Cardiac fibroblast (primary cell): ENCODE data around the gene RPGRIP1.
"Not testable (repeated sequence)": the region's sequence is repeated elsewhere in the genome, so short reads cannot be mapped to it uniquely, and the experiment has no call there.

ENCODE experiments used
- DNase-seq, 2 donors: peaks; one replicate each; pipeline versions ENCODE4 v3.0.0 to v3.0.0-alpha.2; 2010; ENCODE audit warnings: low read depth in 2 of 2
- H3K4me3 ChIP-seq, 2 donors: replicated peaks in 1 of 2; 1 replicate in 1 of 2; 2 replicates in 1 of 2; pipeline ENCODE4 v1.5.1; 2011; ENCODE audit warnings: low read depth in 2 of 2, low read length in 2 of 2, mild to moderate bottlenecking in 2 of 2, moderate library complexity in 1 of 2
- TF ChIP-seq, protein P1 (sequence below): IDR thresholded peaks from one replicate; pipeline ENCODE4 v1.5.1; 2011; ENCODE audit warnings: low read depth, mild to moderate bottlenecking, low read length, inconsistent platforms

Gene RPGRIP1

GRCh38 chr14:21302013-21302835, 22.3 kb downstream of the RPGRIP1 start:
- TF ChIP-seq, protein P1, sequence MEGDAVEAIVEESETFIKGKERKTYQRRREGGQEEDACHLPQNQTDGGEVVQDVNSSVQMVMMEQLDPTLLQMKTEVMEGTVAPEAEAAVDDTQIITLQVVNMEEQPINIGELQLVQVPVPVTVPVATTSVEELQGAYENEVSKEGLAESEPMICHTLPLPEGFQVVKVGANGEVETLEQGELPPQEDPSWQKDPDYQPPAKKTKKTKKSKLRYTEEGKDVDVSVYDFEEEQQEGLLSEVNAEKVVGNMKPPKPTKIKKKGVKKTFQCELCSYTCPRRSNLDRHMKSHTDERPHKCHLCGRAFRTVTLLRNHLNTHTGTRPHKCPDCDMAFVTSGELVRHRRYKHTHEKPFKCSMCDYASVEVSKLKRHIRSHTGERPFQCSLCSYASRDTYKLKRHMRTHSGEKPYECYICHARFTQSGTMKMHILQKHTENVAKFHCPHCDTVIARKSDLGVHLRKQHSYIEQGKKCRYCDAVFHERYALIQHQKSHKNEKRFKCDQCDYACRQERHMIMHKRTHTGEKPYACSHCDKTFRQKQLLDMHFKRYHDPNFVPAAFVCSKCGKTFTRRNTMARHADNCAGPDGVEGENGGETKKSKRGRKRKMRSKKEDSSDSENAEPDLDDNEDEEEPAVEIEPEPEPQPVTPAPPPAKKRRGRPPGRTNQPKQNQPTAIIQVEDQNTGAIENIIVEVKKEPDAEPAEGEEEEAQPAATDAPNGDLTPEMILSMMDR: no peak
- no peak for DNase-seq
- H3K4me3 ChIP-seq: no peak overlapping the region

DNA sequence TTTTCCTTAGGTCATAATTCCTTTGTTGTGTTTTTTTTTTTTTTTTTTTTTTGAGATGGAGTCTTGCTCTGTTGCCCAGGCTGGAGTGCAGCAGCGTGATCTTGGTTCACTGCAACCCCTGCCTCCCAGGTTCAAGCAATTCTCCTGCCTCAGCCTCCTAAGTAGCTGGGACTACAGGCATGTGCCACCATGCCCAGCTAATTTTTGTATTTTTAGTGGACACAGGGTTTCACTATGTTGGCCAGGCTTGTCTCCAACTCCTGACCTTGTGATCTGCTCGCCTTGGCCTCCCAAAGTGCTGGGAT, 22.9 kb downstream of the RPGRIP1 start:
- DNase-seq, H3K4me3 ChIP-seq: not testable (repeated sequence)

- TF ChIP-seq, protein P1: no peak
- no peak for DNase-seq
- H3K4me3 ChIP-seq: no peak overlapping the region
These were observed 27.8 kb downstream of the RPGRIP1 start for GRCh38 chr14:21307637-21308036.

- no peak for DNase-seq
- TF ChIP-seq, protein P1: no peak
- peak overlapping the region in 1 of 2 donors; percentile 39 for H3K4me3 ChIP-seq
These were observed 28.2 kb downstream of the RPGRIP1 start for GRCh38 chr14:21308132-21308478.

- TF ChIP-seq, protein P1: no peak
- peak overlapping the region; percentile 19 to 39 for H3K4me3 ChIP-seq
- peak; percentile 79 to 80 for DNase-seq
These were observed 28.8 kb downstream of the RPGRIP1 start for GRCh38 chr14:21308479-21309237.

DNA sequence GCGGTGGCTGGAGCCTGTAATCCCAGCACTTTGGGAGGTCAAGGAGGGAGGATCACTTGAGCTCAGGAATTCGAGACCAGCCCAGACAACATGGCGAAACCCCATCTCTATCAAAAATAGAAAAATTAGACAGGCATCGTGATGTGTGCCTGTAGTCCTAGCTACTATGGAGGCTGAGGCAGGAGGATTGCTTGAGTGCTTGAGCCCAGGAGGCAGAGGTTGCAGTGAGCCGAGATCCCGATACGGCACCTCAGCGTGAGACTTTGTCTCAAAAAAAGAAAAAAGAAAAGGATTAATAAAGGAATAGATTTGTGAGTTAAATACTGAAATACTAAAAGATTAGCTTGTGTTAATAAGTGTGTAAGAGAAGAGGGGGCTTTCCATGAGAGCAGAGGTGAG, 29.4 kb downstream of the RPGRIP1 start:
- TF ChIP-seq, protein P1: no peak
- no peak for DNase-seq
- peak overlapping the region; percentile 19 to 39 for H3K4me3 ChIP-seq

DNA sequence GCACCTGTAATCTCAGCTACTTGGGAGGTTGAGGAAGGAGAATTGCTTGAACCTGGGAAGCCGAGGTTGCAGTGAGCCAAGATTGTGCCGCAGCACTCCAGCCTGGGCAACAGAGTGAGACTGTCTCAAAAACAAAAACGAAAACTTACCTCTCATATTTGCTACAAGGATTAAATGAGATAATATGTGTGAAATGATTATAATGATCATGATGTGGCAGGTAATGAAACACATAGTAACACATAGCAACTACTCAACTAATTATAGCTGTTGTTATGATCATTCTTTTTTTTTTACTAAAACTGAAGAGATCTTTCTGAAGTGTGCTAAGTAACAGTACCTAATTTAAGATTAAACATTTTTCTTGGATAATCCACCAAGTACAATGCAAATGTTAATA, 30.1 kb downstream of the RPGRIP1 start:
- H3K4me3 ChIP-seq: no peak overlapping the region
- TF ChIP-seq, protein P1: no peak
- no peak for DNase-seq
